Fibroblast of lung (primary cell): ENCODE measurements around the gene PIAS1.

Experiments used
- EZH2 ChIP-seq: IDR thresholded peaks from 2 replicates; pipeline ENCODE4 v1.5.1; 2012; ENCODE audit warnings: low read length, control low read depth, mild to moderate bottlenecking; ENCODE audit errors: missing control alignments
- TF ChIP-seq, protein P1 (sequence below), 2 donors: IDR thresholded peaks in 1 of 2; conservative IDR thresholded peaks in 1 of 2; 1 replicate in 1 of 2; 2 replicates in 1 of 2; pipeline ENCODE4 v1.5.1; 2011 to 2012; ENCODE audit warnings: low read length in 2 of 2, control low read depth in 1 of 2, inconsistent platforms in 1 of 2, low read depth in 1 of 2, mild to moderate bottlenecking in 1 of 2

DNA sequence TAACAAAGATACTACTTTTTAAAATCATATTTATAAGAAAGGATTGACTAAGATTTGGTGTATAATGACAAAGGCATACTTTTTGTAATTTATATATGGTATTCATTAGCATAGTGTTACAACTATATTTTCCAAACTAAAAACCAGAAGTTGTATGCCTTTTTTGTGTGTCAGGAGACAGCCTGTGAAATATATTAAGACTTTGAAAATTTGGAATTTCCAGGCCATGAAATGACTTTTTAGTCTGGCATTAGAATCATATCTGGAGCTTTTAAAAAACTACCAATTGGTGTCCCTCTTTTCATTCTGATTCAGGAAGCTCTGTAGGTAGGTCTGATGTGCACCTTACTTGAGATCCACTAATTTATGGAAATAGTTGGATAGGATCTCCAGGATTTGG, 109.1 kb downstream of the PIAS1 start:
- TF ChIP-seq, protein P1, sequence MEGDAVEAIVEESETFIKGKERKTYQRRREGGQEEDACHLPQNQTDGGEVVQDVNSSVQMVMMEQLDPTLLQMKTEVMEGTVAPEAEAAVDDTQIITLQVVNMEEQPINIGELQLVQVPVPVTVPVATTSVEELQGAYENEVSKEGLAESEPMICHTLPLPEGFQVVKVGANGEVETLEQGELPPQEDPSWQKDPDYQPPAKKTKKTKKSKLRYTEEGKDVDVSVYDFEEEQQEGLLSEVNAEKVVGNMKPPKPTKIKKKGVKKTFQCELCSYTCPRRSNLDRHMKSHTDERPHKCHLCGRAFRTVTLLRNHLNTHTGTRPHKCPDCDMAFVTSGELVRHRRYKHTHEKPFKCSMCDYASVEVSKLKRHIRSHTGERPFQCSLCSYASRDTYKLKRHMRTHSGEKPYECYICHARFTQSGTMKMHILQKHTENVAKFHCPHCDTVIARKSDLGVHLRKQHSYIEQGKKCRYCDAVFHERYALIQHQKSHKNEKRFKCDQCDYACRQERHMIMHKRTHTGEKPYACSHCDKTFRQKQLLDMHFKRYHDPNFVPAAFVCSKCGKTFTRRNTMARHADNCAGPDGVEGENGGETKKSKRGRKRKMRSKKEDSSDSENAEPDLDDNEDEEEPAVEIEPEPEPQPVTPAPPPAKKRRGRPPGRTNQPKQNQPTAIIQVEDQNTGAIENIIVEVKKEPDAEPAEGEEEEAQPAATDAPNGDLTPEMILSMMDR (conservative IDR thresholded peaks at IDR 0.05 in 1 of 2, IDR thresholded peaks at IDR 0.05 in 1 of 2; ENCODE audit: low read depth in 1 of 2, low read length in 2 of 2): no peak
- no peak for TF ChIP-seq EZH2
